Measurements from ENCODE around the gene CSTB.

GRCh38 chr21:43811262-43812105 lies 35.4 kb upstream of the CSTB start:
- no peak for TF ChIP-seq CTCF (conservative IDR thresholded peaks at IDR 0.05)
- no peak for TF ChIP-seq ZFX (IDR thresholded peaks at IDR 0.05)

Data from C4-2B (cell line).